GM21529 (cell line): Measurements from ENCODE around the gene MAP1B.
"Not testable (repeated sequence)": the region's sequence is repeated elsewhere in the genome, so short reads cannot be mapped to it uniquely, and the experiment has no call there.

ENCODE experiments used
- ATAC-seq: cut with Tn5 transposase; IDR thresholded peaks from one replicate; pipeline ENCODE4 v1.9.1; 2021; ENCODE audit not compliant: unreplicated experiment

MAP1B gene

DNA sequence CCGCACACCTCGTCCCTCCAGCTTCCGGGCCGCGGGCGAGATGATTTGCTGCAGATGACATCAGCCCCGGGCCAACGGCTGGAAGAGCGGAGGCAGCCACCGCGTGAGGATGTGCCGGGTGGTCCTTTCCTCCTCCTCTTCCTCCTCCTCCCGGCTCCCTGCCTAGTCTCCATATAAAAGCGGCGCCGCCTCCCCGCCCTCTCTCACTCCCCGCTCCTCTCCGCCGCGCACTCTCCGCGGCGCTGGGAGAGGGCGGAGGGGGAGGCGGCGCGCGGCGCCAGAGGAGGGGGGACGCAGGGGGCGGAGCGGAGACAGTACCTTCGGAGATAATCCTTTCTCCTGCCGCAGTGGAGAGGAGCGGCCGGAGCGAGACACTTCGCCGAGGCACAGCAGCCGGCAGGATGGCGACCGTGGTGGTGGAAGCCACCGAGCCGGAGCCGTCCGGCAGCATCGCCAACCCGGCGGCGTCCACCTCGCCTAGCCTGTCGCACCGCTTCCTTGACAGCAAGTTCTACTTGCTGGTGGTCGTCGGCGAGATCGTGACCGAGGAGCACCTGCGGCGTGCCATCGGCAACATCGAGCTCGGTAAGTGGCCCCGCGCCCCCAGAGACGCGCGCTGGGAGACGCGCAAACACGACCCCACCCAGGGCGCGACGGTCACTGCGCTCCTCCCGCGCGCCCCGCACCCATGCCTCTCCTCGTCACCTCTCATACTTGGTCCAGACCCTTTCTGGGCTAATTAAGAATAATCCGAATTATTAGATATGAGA lies at the start of gene MAP1B:
MAP1B (plus strand) TSS at position 345 of the 770 bp plus-strand sequence; CDS start at position 402, 57 bp downstream.
- ATAC-seq = no peak

DNA sequence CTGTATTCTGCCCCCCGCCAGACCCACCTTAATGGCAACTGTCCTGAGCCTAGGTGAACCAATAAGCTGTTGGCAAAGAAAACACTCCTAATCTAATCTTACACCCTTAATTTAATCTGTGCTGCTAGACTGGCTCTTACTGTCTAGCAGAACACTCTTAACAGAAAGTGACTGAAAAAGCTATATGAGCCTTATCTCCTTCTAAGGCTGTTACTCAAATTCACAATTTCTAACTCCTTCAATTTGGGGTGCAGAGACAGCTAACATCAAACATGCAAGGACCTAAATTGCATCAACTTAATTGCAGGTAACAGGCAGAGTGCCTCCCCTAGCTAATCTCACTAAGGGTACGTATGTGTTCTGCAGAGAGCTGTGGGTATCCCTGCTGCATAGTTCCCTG lies 49.5 kb upstream of the MAP1B start:
- ATAC-seq = no peak

- ATAC-seq = no peak
These were observed 44.0 kb upstream of the MAP1B start for GRCh38 chr5:72063219-72063819.

DNA sequence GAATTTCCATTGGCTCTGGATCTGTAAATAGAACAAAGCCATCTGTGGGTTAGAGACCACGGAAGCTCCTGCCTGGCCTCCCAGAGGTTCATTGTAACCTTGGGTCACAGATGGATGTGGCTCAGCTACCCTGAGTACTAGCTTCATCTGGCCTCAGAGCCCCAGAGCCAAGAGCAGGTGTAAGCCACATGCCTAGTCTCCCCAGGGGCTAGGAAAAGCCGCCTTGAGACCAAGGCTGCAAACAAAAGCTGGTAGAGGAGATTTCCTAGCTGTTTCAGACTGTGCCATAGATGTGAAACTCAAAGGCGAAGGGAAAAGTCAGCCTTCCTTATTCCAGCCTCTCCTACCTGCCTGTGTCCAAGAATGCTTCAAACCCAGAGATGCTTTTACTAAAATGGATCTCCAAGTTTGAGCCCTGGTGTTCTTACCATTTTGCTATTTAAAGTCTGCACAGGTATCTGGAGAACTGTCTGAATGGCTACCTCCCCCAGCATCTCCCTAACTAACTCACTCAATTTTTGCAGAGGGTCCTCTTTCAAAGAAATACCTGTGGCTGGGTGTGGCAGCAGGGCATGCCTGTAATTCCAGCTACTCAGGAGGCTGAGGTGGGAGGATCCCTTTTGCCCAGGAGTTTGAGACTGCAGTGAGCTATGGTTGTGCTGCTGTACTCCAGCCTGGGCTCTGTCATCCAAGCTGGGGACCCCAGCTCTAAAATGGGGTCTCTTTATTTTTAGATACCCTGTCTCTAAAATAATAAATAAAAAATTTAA lies 42.3 kb upstream of the MAP1B start:
- no peak for ATAC-seq

- ATAC-seq = no peak
These were observed 41.5 kb upstream of the MAP1B start for GRCh38 chr5:72065751-72066255.

GRCh38 chr5:72066705-72067107 lies 40.6 kb upstream of the MAP1B start:
- no peak for ATAC-seq

DNA sequence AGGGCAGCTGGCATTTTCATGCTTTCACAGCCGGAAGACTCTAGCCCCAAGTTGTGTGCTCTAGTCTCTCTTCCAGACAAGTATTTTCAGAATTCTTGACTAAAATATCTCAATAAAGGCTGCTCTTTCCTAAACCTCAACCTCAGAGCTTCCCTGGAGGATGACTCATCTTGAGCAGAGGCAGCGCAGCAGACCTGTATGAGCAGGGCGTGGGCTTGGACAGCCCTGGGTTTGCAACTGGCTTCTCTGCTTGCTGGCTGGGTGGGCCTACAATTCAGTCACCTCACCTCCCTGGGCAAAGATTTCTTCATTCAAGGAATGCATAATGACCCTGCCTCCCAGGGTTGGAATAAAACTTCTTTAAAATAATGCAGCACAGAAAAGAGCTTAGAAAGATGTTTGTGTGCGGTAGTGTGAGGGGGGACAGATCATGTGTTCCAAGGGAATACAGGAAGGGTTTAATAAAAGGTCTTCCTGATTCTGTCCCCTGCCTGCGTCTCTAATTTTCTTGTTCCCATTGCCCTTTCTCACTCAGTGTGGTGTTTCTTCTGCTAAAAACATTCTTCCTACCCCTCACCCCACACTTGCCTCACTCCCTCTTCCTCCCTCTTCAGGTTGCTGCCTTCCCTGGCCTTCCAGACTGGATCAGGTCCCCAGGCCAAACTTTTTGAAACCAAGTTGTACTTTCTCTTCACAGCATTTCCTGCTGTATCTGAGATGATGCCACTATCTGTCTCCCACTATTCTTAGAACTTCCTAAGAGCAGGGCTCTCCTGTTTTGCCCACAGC lies 39.4 kb upstream of the MAP1B start:
- ATAC-seq = no peak

- no peak for ATAC-seq
These were observed 36.7 kb upstream of the MAP1B start for GRCh38 chr5:72070529-72070928.

DNA sequence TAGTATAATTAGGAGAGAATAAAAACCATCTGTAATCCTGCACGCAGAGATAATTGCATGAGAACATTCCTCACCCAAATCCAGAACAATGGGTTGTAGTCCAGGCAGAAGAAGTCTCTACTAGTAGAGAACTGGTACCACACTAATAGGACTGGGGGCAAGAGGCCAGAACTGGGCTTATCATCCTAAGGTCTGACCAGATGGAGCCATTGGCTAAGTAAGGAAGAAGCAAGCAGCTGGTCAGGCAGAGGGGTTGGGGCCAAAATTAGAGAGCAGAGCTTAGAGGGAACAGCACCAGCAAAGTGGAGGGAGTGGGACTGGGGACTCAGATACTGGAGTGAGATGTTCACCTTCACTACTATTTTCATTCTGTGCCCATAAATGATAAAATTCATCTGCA lies 35.4 kb upstream of the MAP1B start:
- no peak for ATAC-seq

DNA sequence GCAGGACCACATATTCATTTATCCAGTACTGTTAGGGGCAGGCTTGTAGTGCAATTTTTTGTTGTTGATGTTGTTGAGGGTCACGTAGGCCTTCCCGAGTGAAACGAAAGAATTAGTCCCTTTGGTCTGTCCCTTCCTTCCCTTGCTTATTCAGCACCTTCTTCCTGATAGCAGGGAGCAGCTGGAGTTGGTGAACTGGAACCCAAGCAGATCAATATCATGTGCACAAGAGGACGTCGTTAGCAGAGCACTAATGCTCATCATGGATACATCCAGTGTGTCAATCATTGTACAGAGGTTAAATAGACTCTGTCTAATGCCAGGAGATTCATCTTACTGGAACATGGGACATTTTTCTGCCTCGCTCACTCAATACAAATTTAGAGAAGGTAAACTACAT lies 33.0 kb upstream of the MAP1B start:
- ATAC-seq = no peak

- ATAC-seq = no peak
These were observed 31.8 kb upstream of the MAP1B start for GRCh38 chr5:72075461-72075860.

DNA sequence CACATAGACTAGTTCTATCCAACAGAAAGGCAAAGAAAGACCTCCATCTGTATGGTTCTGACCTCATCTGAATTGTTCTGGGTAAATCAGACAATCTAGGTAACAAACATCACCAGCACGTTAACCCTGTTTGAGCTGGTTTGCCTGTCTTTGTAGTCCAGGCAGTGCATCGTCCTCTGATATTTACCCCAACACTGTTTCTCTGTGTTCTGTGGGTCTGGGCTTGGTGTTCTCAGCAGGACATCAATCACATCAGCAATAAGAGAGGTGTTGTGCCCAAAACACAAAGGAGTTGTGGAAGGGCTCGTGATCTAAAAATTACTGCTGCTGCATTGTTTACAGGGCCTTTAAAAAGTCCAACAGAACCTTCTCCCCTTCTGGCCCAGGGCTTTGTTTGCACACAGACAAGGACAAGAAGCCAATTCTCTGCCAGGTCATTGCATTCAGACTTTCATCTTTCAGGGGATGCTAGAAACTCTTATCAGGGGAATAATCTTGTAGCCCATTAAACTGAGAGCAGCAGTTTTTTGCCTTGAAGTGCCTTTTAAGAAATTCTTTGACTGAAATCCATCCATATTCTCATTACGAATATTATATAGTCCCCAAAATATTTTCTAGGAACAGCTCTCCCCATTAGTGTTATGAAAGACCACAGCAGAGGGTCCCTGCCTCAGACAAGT lies 30.5 kb upstream of the MAP1B start:
- ATAC-seq = no peak

GRCh38 chr5:72077390-72077789 lies 29.9 kb upstream of the MAP1B start:
- no peak for ATAC-seq

DNA sequence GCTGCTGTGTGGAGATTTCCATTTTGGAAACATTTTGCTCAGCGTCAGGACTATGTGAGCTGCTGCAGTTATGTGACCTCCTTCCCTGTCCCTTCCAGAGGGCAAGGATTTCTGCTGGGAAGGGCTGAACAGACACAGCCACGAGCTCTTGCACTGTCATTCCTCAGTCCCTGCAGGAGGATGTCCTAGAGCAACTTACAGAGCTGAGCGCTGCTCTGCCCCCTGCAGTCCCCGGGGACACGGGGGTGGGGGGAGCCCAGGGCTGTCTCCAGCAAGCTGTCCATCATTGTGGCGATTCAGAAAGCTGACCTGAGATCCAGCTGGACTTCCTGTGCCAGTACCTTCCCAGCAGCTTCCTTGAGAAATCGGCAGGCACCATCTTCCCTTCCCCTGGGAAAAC lies 28.0 kb upstream of the MAP1B start:
- ATAC-seq = no peak

- no peak for ATAC-seq
These were observed 25.2 kb upstream of the MAP1B start for GRCh38 chr5:72082048-72082447.

DNA sequence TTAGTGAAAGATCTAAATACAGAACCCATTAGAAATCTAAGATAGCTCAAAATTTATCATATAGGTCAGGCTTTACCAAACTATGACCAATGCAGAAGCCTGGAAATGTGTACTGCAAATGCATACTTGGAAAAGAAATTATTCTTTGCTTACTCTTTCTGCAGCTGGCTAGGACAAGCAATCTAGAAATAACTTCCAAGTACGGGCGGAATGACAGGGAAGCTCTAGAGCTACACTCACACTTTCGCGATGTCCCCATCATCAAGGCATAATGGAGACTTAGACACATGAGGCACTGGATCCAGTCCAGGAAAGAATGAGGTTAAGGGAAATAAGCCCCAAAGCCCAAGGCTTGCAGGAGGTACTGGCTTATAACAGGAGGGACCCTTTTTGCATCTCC lies 22.4 kb upstream of the MAP1B start:
- ATAC-seq = no peak

DNA sequence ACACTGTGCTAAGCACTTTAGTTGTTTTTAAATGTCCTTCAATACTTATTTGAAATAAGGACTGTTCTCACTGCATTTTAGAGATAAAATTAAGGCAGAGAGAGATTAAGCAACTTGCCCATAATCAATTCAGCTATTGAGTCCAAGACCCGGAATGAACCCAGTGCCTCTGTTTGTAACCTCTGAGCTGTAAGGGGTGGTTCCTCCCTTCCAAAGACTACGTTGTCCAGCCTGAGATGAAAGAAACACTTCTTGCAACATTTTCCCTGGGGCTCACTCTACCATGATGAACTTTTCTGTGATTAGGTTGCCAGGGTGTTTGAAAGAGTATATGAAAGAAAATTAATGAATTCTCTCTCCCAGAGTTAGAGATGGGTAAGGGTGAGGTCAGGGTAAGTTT lies 22.0 kb upstream of the MAP1B start:
- no peak for ATAC-seq

DNA sequence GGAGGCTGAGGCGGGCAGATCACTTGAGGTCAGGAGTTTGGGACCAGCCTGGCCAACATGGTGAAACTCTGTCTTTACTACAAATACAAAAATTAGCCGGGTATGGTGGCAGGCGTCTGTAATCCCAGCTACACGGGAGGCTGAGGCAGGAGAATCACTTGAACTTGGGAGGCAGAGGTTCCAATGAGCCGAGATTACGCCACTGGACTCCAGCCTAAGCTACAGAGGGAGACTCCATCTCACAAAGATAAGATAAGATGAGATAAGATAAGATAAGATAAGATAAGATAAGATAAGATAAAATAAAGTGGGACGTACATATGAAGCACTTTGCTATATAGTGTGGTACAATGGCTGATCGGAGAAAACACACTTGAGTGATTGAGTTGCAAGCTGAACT lies 17.6 kb upstream of the MAP1B start:
- ATAC-seq = not testable (repeated sequence)

- ATAC-seq = no peak
These were observed 15.2 kb upstream of the MAP1B start for GRCh38 chr5:72092074-72092473.

DNA sequence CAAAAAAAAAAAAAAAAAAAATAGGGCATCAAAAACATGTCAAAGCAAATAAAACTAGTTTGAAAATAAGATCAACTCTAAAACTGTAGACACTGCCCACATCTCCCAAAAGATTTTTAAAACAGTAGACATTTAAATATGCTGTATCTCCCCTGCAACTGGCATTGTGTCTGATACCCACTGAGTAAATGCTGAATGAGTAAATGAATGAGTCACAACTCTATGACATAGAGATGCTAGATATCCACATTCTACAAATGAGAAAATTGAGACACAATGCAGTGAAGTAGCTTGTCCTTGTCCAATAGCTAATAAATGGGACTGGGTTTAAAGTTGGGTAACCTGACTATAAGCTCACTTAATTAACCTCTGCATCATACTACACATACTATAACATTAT lies 14.1 kb upstream of the MAP1B start:
- no peak for ATAC-seq
